Stimulated activated CD4-positive, alpha-beta T cell treated with anti-CD3 and anti-CD28 coated beads, Interleukin-15, amount 100 ng/mL, for 48 hours (primary cell): ENCODE results near the gene ADAMTS16.

Experiments used
- DNase-seq, 2 donors: peaks; one replicate each; pipeline ENCODE4 v3.0.0-alpha.2; 2020; ENCODE audit warnings: low read depth in 2 of 2

The ADAMTS16 gene

GRCh38 chr5:5289537-5289936, 149.4 kb downstream of the ADAMTS16 start:
- DNase-seq, result no peak

GRCh38 chr5:5290674-5291334, 150.7 kb downstream of the ADAMTS16 start:
- DNase-seq, result no peak

- no peak for DNase-seq
Measured at GRCh38 chr5:5291357-5291756, 151.2 kb downstream of the ADAMTS16 start.

GRCh38 chr5:5293029-5293428, 152.9 kb downstream of the ADAMTS16 start:
- no peak for DNase-seq

- no peak for DNase-seq
Measured at GRCh38 chr5:5294429-5294828, 154.3 kb downstream of the ADAMTS16 start.

GRCh38 chr5:5295351-5295750, 155.2 kb downstream of the ADAMTS16 start:
- no peak for DNase-seq

GRCh38 chr5:5296051-5296450, 155.9 kb downstream of the ADAMTS16 start:
- DNase-seq, result no peak

GRCh38 chr5:5297432-5298067, 157.4 kb downstream of the ADAMTS16 start:
- no peak for DNase-seq

GRCh38 chr5:5298068-5298633, 158.0 kb downstream of the ADAMTS16 start:
- no peak for DNase-seq

- DNase-seq, result no peak
Measured at GRCh38 chr5:5298841-5299541, 158.9 kb downstream of the ADAMTS16 start.

- DNase-seq, result no peak
Measured at GRCh38 chr5:5301176-5301575, 161.0 kb downstream of the ADAMTS16 start.

- DNase-seq, result no peak
Measured at GRCh38 chr5:5302201-5302600, 162.1 kb downstream of the ADAMTS16 start.

GRCh38 chr5:5303242-5303641, 163.1 kb downstream of the ADAMTS16 start:
- DNase-seq, result no peak

GRCh38 chr5:5304361-5305020, 164.4 kb downstream of the ADAMTS16 start:
- DNase-seq, result no peak

GRCh38 chr5:5306696-5307095, 166.6 kb downstream of the ADAMTS16 start:
- no peak for DNase-seq

- no peak for DNase-seq
Measured at GRCh38 chr5:5308319-5308718, 168.2 kb downstream of the ADAMTS16 start.

GRCh38 chr5:5309645-5310044, 169.5 kb downstream of the ADAMTS16 start:
- DNase-seq, result no peak

- DNase-seq, result no peak
Measured at GRCh38 chr5:5313101-5313635, 173.0 kb downstream of the ADAMTS16 start.

- no peak for DNase-seq
Measured at GRCh38 chr5:5314166-5314565, 174.0 kb downstream of the ADAMTS16 start.

- DNase-seq, result no peak
Measured at GRCh38 chr5:5314626-5315025, 174.5 kb downstream of the ADAMTS16 start.

GRCh38 chr5:5315068-5315980, 175.2 kb downstream of the ADAMTS16 start:
- no peak for DNase-seq
